Liver (tissue), 9 donors: ENCODE data around the gene NUTF2. TPM values are rescaled to one million over a fixed set of nuclear protein-coding genes. Genes with fewer than 3 reads are reported as not detected.
"Not testable (repeated sequence)": the region's sequence is repeated elsewhere in the genome, so short reads cannot be mapped to it uniquely, and the experiment has no call there.

ENCODE experiments used
- DNase-seq: peaks from one replicate; pipeline ENCODE4 v3.0.0-alpha.2; 2017; ENCODE audit warnings: low spot score
- H3K27ac ChIP-seq, 2 donors: one replicate each; pipeline ENCODE4 v1.7.0; 2013; ENCODE audit warnings: inconsistent platforms in 2 of 2, low read length in 2 of 2, control low read depth in 1 of 2, low read depth in 1 of 2, mild to moderate bottlenecking in 1 of 2
- H3K27me3 ChIP-seq, 4 donors: one replicate each; pipeline versions ENCODE4 v1.6.1 to v1.7.0; 2013; ENCODE audit warnings: low read length in 3 of 4, inconsistent platforms in 1 of 4, mild to moderate bottlenecking in 1 of 4, moderate library complexity in 1 of 4; ENCODE audit not compliant: control insufficient read depth in 4 of 4, insufficient read depth in 4 of 4
- H3K36me3 ChIP-seq, 4 donors: one replicate each; pipeline versions ENCODE4 v1.6.1 to v1.7.0; 2013; ENCODE audit warnings: low read length in 3 of 4, mild to moderate bottlenecking in 3 of 4, low read depth in 1 of 4, moderate library complexity in 1 of 4; ENCODE audit not compliant: control insufficient read depth in 4 of 4, insufficient read depth in 3 of 4
- H3K4me1 ChIP-seq, 4 donors: one replicate each; pipeline versions ENCODE4 v1.6.1 to v1.7.0; 2013; ENCODE audit warnings: low read length in 3 of 4, mild to moderate bottlenecking in 3 of 4, moderate library complexity in 1 of 4; ENCODE audit not compliant: control insufficient read depth in 4 of 4, insufficient read depth in 4 of 4
- H3K4me3 ChIP-seq, 3 donors: one replicate each; pipeline versions ENCODE4 v1.6.1 to v1.7.0; 2013; ENCODE audit warnings: low read length in 3 of 3, control low read depth in 1 of 3, low read depth in 1 of 3, mild to moderate bottlenecking in 1 of 3
- H3K9ac ChIP-seq, 2 donors: one replicate each; pipeline ENCODE4 v1.7.0; 2013; ENCODE audit warnings: low read length in 2 of 2, mild to moderate bottlenecking in 2 of 2, moderate library complexity in 2 of 2, control low read depth in 1 of 2, low read depth in 1 of 2
- H3K9me3 ChIP-seq, 4 donors: one replicate each; pipeline versions ENCODE4 v1.6.1 to v1.7.0; 2013; ENCODE audit warnings: low read length in 3 of 4; ENCODE audit not compliant: control insufficient read depth in 4 of 4
- CTCF ChIP-seq: fragments of 150-350 bp; IDR thresholded peaks from 2 replicates; pipeline ENCODE4 v1.5.1; 2017; ENCODE audit warnings: improper control_type of control experiment, low read depth, low read length; ENCODE audit not compliant: missing input control
- EGR1 ChIP-seq, 2 donors: IDR thresholded peaks; 2 replicates each; pipeline ENCODE4 v1.6.1; 2016 to 2018; ENCODE audit warnings: antibody characterized with exemption in 2 of 2, low read depth in 2 of 2
- FOXA1 ChIP-seq: IDR thresholded peaks from 2 replicates; pipeline ENCODE4 v1.6.1; 2016; ENCODE audit warnings: antibody characterized with exemption
- FOXA2 ChIP-seq: IDR thresholded peaks from 2 replicates; pipeline ENCODE4 v1.6.1; 2016; ENCODE audit warnings: antibody characterized with exemption
- GABPA ChIP-seq, 2 donors: IDR thresholded peaks in 1 of 2; conservative IDR thresholded peaks in 1 of 2; 2 replicates each; pipeline ENCODE4 v1.6.1; 2016; ENCODE audit warnings: antibody characterized with exemption in 2 of 2, mild to moderate bottlenecking in 1 of 2, moderate library complexity in 1 of 2
- HNF4A ChIP-seq, 2 donors: conservative IDR thresholded peaks; 2 replicates each; pipeline ENCODE4 v1.6.1; 2016; ENCODE audit warnings: antibody characterized with exemption in 2 of 2, mild to moderate bottlenecking in 2 of 2
- HNF4G ChIP-seq: IDR thresholded peaks from 2 replicates; pipeline ENCODE4 v1.6.1; 2016; ENCODE audit warnings: antibody characterized with exemption
- JUND ChIP-seq, 2 donors: IDR thresholded peaks; 2 replicates each; pipeline ENCODE4 v1.6.1; 2016; ENCODE audit warnings: antibody characterized with exemption in 2 of 2
- MAX ChIP-seq: IDR thresholded peaks from 2 replicates; pipeline ENCODE4 v1.6.1; 2016; ENCODE audit warnings: antibody characterized with exemption
- RAD21 ChIP-seq, 2 donors: IDR thresholded peaks; 2 replicates each; pipeline ENCODE4 v1.6.1; 2016; ENCODE audit warnings: antibody characterized with exemption in 2 of 2, mild to moderate bottlenecking in 2 of 2
- REST ChIP-seq: IDR thresholded peaks from 2 replicates; pipeline ENCODE4 v1.6.1; 2016; ENCODE audit warnings: antibody characterized with exemption, mild to moderate bottlenecking
- RXRA ChIP-seq, 2 donors: IDR thresholded peaks; 2 replicates each; pipeline ENCODE4 v1.6.1; 2017 to 2018; ENCODE audit warnings: antibody characterized with exemption in 2 of 2, mild to moderate bottlenecking in 1 of 2
- SP1 ChIP-seq: IDR thresholded peaks from 2 replicates; pipeline ENCODE4 v1.6.1; 2018; ENCODE audit warnings: antibody characterized with exemption, mild to moderate bottlenecking
- TAF1 ChIP-seq: conservative IDR thresholded peaks from 2 replicates; pipeline ENCODE4 v1.6.1; 2016; ENCODE audit warnings: antibody characterized with exemption, mild to moderate bottlenecking
- YY1 ChIP-seq: IDR thresholded peaks from 2 replicates; pipeline ENCODE4 v1.6.1; 2016; ENCODE audit warnings: antibody characterized with exemption, mild to moderate bottlenecking
- WGBS: extraction: QIAGEN DNeasy Blood & Tissue Kit; methylation state at CpG from one replicate; pipeline ENCODE4 v1.1.7; 2013; 5-methylcytosine and 5-hydroxymethylcytosine counted together
- polyA plus RNA-seq, 2 donors: library from polyadenylated mRNA; stranded (reverse) in 1 of 2; unstranded in 1 of 2; fragments of 200-250 nt in 1 of 2; fragments of >200 nt in 1 of 2; fragmentation: Nextera tagmentation in 1 of 2; extraction: Ambion mirVana in 1 of 2; gene quantifications; one replicate each; pipeline versions ENCODE4 v1.2.1 to v1.2.3, GENCODE V29; 2013 to 2015
- total RNA-seq, 2 donors: library from RNA; depleted of rRNA; stranded (reverse); fragments of >200 nt; gene quantifications; one replicate each; pipeline ENCODE4 v1.2.3, GENCODE V29; 2014
- TF ChIP-seq, protein P1 (sequence below): IDR thresholded peaks from 2 replicates; pipeline ENCODE4 v1.6.1; 2016; ENCODE audit warnings: antibody characterized with exemption
- TF ChIP-seq, protein P2 (sequence below): IDR thresholded peaks from 2 replicates; pipeline ENCODE4 v1.6.1; 2016; ENCODE audit warnings: antibody characterized with exemption
- donor health status: healthy.
- donor health status: healthy.
- donor health status: healthy.
- donor health status: healthy.
- donor health status: healthy.

Gene NUTF2
- total and polyA plus RNA-seq, 4 donors: 27.4 to 69.5 (median 54.8) TPM

- 91% methylated on average over 11 of the region's 11 CpGs for WGBS
- peaks cover 3 to 8% (median 6%) of the 10 kb centered on the region in 4 donors for H3K4me1 ChIP-seq
- TF ChIP-seq SP1: no peak
- no peak for TF ChIP-seq CTCF
- TF ChIP-seq FOXA2: no peak
- TF ChIP-seq RAD21 (IDR thresholded peaks at IDR 0.05): no peak
- no peak for TF ChIP-seq TAF1
- TF ChIP-seq HNF4G: no peak
- TF ChIP-seq JUND (IDR thresholded peaks at IDR 0.05): no peak
- no peak for TF ChIP-seq RXRA (IDR thresholded peaks at IDR 0.05)
- TF ChIP-seq, protein P1, sequence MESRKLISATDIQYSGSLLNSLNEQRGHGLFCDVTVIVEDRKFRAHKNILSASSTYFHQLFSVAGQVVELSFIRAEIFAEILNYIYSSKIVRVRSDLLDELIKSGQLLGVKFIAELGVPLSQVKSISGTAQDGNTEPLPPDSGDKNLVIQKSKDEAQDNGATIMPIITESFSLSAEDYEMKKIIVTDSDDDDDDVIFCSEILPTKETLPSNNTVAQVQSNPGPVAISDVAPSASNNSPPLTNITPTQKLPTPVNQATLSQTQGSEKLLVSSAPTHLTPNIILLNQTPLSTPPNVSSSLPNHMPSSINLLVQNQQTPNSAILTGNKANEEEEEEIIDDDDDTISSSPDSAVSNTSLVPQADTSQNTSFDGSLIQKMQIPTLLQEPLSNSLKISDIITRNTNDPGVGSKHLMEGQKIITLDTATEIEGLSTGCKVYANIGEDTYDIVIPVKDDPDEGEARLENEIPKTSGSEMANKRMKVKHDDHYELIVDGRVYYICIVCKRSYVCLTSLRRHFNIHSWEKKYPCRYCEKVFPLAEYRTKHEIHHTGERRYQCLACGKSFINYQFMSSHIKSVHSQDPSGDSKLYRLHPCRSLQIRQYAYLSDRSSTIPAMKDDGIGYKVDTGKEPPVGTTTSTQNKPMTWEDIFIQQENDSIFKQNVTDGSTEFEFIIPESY: no peak
- no peak for TF ChIP-seq REST
- no peak for TF ChIP-seq GABPA (IDR thresholded peaks at IDR 0.05 in 1 of 2, conservative IDR thresholded peaks at IDR 0.05 in 1 of 2)
- TF ChIP-seq YY1: no peak
- TF ChIP-seq, protein P2, sequence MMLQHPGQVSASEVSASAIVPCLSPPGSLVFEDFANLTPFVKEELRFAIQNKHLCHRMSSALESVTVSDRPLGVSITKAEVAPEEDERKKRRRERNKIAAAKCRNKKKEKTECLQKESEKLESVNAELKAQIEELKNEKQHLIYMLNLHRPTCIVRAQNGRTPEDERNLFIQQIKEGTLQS: no peak
- no peak for TF ChIP-seq HNF4A (conservative IDR thresholded peaks at IDR 0.05)
- no peak for TF ChIP-seq EGR1 (IDR thresholded peaks at IDR 0.05; ENCODE audit: low read depth in 2 of 2)
- TF ChIP-seq MAX: no peak
- no peak for TF ChIP-seq FOXA1
- H3K27me3 ChIP-seq: no peaks in the 10 kb centered on the region
- peaks cover 0 to 9% (median 2%) of the 10 kb centered on the region in 4 donors for H3K36me3 ChIP-seq
- DNase-seq: no peak
- H3K27ac ChIP-seq: no peak overlapping the region
- H3K4me3 ChIP-seq: no peak overlapping the region
- H3K9me3 ChIP-seq: no peaks in the 10 kb centered on the region
- H3K9ac ChIP-seq: no peak overlapping the region
Measured at GRCh38 chr16:67862623-67863583, 16.2 kb downstream of the NUTF2 start.

DNA sequence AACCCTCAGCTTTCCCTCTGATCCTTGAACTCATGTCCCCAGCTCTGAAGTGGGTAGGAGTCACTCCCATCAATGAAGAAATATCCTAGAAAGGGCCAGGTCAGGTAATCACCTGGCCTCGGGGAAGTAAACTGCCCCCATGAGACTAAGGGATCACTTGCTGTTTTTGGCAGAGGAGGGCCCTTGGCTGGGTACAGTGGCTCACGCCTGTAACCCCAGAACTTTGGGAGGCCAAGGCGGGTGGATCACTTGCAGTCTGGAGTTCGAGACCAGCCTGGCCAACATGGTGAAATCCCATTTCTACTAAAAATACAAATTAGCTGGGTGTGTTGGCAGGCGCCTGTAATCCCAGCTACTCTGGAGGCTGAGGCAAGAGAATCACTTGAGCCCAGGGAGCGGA, 17.3 kb downstream of the NUTF2 start:
- not testable (repeated sequence) for H3K9me3 ChIP-seq, H3K4me3 ChIP-seq, H3K4me1 ChIP-seq, DNase-seq, H3K27ac ChIP-seq, H3K9ac ChIP-seq, H3K27me3 ChIP-seq
- H3K36me3 ChIP-seq: peaks cover 0 to 19% (median 4%) of the 10 kb centered on the region in 4 donors
- 95% methylated on average over 6 of the region's 6 CpGs for WGBS
